Heart right ventricle (tissue), 16 donors: ENCODE results near the gene AGPAT4. TPM values are rescaled to one million over a fixed set of nuclear protein-coding genes. Genes with fewer than 3 reads are reported as not detected.

Source experiments
- ATAC-seq, 8 donors: fragments of 200-7000 bp; cut with Tn5 transposase; one replicate each; pipeline ENCODE4 v1.9.1; 2020; ENCODE audit warnings: mild to moderate bottlenecking in 8 of 8, moderate library complexity in 8 of 8, moderate number of reproducible peaks in 1 of 8
- DNase-seq, 2 donors: peaks; one replicate each; pipeline ENCODE4 v3.0.0-alpha.2; 2020
- H3K27ac ChIP-seq, 10 donors: fragments of 200-600 bp; sonication (generic) in 2 of 10; one replicate each; pipeline versions ENCODE4 v1.5.0 to v1.8.0; 2020 to 2022; ENCODE audit warnings: mild to moderate bottlenecking in 3 of 10
- H3K27me3 ChIP-seq, 7 donors: fragments of 200-600 bp; one replicate each; pipeline ENCODE4 v1.8.0; 2021 to 2022; ENCODE audit warnings: mild to moderate bottlenecking in 2 of 7
- H3K36me3 ChIP-seq, 9 donors: fragments of 200-600 bp; sonication (generic) in 1 of 9; one replicate each; pipeline versions ENCODE4 v1.5.0 to v1.8.0; 2020 to 2022; ENCODE audit warnings: mild to moderate bottlenecking in 2 of 9
- H3K4me1 ChIP-seq, 9 donors: fragments of 200-600 bp; sonication (generic) in 1 of 9; one replicate each; pipeline versions ENCODE4 v1.5.0 to v1.8.0; 2020 to 2022; ENCODE audit warnings: mild to moderate bottlenecking in 4 of 9
- H3K4me3 ChIP-seq, 10 donors: fragments of 200-600 bp; sonication (generic) in 2 of 10; one replicate each; pipeline versions ENCODE4 v1.5.0 to v1.8.0; 2020 to 2022; ENCODE audit warnings: mild to moderate bottlenecking in 7 of 10, moderate library complexity in 2 of 10
- H3K9me3 ChIP-seq, 11 donors: fragments of 200-600 bp in 10 of 11; sonication (generic) in 2 of 11; one replicate each; pipeline versions ENCODE4 v1.5.0 to v1.8.0; 2013 to 2022; ENCODE audit warnings: mild to moderate bottlenecking in 2 of 11, control low read depth in 1 of 11, moderate library complexity in 1 of 11
- CTCF ChIP-seq, 9 donors: fragments of 200-600 bp; sonication (generic) in 2 of 9; IDR thresholded peaks; one replicate each; pipeline versions ENCODE4 v1.5.0 to v1.8.0; 2021 to 2022; ENCODE audit warnings: antibody characterized with exemption in 9 of 9, mild to moderate bottlenecking in 5 of 9, moderate library complexity in 1 of 9
- WGBS, 2 donors: extraction: QIAGEN DNeasy Blood & Tissue Kit; methylation state at CpG; one replicate each; pipeline ENCODE4 v1.1.7; 2013; ENCODE audit warnings: inconsistent platforms in 1 of 2; 5-methylcytosine and 5-hydroxymethylcytosine counted together
- intact Hi-C, 10 donors: fragments of 100-400 bp; cut with DNase I; formaldehyde crosslinking; loops; one replicate each; pipeline versions ENCODE4 v1.11.1 to v1.14.2; 2022
- polyA plus RNA-seq, 2 donors: library from polyadenylated mRNA; stranded (reverse); fragments of 200-250 nt; gene quantifications; one replicate each; pipeline ENCODE4 v1.2.3, GENCODE V29; 2013
- total RNA-seq, 10 donors: library from RNA; stranded (reverse); fragmentation: NEBNext Ultra II Directional in 3 of 10; extraction: Animal tissue kit (Norgen Biotek cat#: 25700) in 3 of 10; gene quantifications; one replicate each; pipeline versions ENCODE4 v1.2.1 to v1.2.4, GENCODE V29; 2021 to 2023
- donor health status: Arrhythmogenic right ventricular cardiomyopathy.
- donor health status: ischemic (EF 13 %, LVEDD 7.1; RV severe dilation, severe dysfunction).
- donor health status: healthy with polysubstance abuse.
- donor health status: DM: no; HTN: yes; CAD: no.
- donor health status: DM: no; HTN: no; CAD: no.
- donor health status: ischemic (EF 25% LVEDD 6.9; RV normal size, moderate dysfunction).
- donor health status: ischemic (EF 25% LVEDD 5.7; RV mildly dilated, moderate dysfunction).
- donor health status: healthy.
- donor health status: DM: yes; HTN: yes; CAD: no.
- donor health status: Ischemic cardiomyopathy.
- donor health status: ischemic (EF 35%, LVEDD 5.7; RV mildly dilated, moderate dysfunction).
- donor health status: nonischemic (EF 11% LVEDD 7.7; RV severe dilation, severe dysfunction).
- donor health status: DM: yes; HTN: yes; CAD: no.
- donor health status: PGD.
- donor health status: ischemic (EF 29% LVEDD 5.4; RV normal size, mild dysfunction).
- donor health status: nonischemic (EF 23%, LVEDD 6.1; RV moderate dilation, normal function).

AGPAT4 gene
- total and polyA plus RNA-seq, 12 donors: 1.2 to 3.8 (median 1.6) TPM

- TF ChIP-seq CTCF (IDR thresholded peaks at IDR 0.05): no peak
- H3K27ac ChIP-seq: no peak overlapping the region
- ATAC-seq: peak in 5 of 8 donors; percentile 22 to 58 (median 34)
- DNase-seq: no peak
- H3K36me3 ChIP-seq: peaks cover 0 to 59% (median 0%) of the 10 kb centered on the region in 9 donors
- intact Hi-C loops: no loop called here
- WGBS, 2 donors: 65 to 74% methylated on average over 9 of the region's 9 CpGs
- no peaks in the 10 kb centered on the region for H3K27me3 ChIP-seq
- no peak overlapping the region for H3K4me3 ChIP-seq
- H3K4me1 ChIP-seq: peaks cover 0 to 17% (median 0%) of the 10 kb centered on the region in 9 donors
- peaks cover 0 to 4% (median 0%) of the 10 kb centered on the region in 11 donors for H3K9me3 ChIP-seq
Observed at GRCh38 chr6:161162722-161163121, 111.1 kb downstream of the AGPAT4 start.

- H3K27me3 ChIP-seq: no peaks in the 10 kb centered on the region
- WGBS, 2 donors: 94% methylated on average over 16 of the region's 16 CpGs
- H3K36me3 ChIP-seq: peaks cover 0 to 60% (median 0%) of the 10 kb centered on the region in 9 donors
- ATAC-seq: peak in 2 of 8 donors; percentile 24 to 28
- H3K4me3 ChIP-seq: no peak overlapping the region
- no peak for TF ChIP-seq CTCF (IDR thresholded peaks at IDR 0.05)
- H3K9me3 ChIP-seq: peaks cover 0 to 9% (median 0%) of the 10 kb centered on the region in 11 donors
- no peak overlapping the region for H3K27ac ChIP-seq
- H3K4me1 ChIP-seq: peaks cover 0 to 17% (median 0%) of the 10 kb centered on the region in 9 donors
- DNase-seq: no peak
- intact Hi-C loops: no loop called here
Observed at GRCh38 chr6:161161889-161162624, 111.8 kb downstream of the AGPAT4 start.

GRCh38 chr6:161161121-161161520 is 112.7 kb downstream of the AGPAT4 start:
- 96 to 98% methylated on average over 15 of the region's 15 CpGs for WGBS, 2 donors
- H3K4me3 ChIP-seq: no peak overlapping the region
- no peaks in the 10 kb centered on the region for H3K27me3 ChIP-seq
- ATAC-seq (no peak), DNase-seq (no peak)
- TF ChIP-seq CTCF (IDR thresholded peaks at IDR 0.05): no peak
- H3K4me1 ChIP-seq: peaks cover 0 to 17% (median 0%) of the 10 kb centered on the region in 9 donors
- intact Hi-C loops: no loop called here
- no peak overlapping the region for H3K27ac ChIP-seq
- peaks cover 0 to 57% (median 0%) of the 10 kb centered on the region in 9 donors for H3K36me3 ChIP-seq
- peaks cover 0 to 16% (median 0%) of the 10 kb centered on the region in 11 donors for H3K9me3 ChIP-seq

- no peak for TF ChIP-seq CTCF (IDR thresholded peaks at IDR 0.05)
- WGBS, 2 donors: 96 to 98% methylated on average over 13 of the region's 13 CpGs
- no peak overlapping the region for H3K27ac ChIP-seq
- DNase-seq: no peak
- H3K4me3 ChIP-seq: no peak overlapping the region
- intact Hi-C loops: loop anchor here in 8 of 10 donors (5.0 to 10.0 kb wide), 2 partner anchors 217 to 220 kb away; no protein-coding TSS in a partner anchor
- no peak for ATAC-seq
- H3K36me3 ChIP-seq: peaks cover 0 to 41% (median 0%) of the 10 kb centered on the region in 9 donors
- peaks cover 0 to 16% (median 0%) of the 10 kb centered on the region in 11 donors for H3K9me3 ChIP-seq
- H3K4me1 ChIP-seq: peaks cover 0 to 6% (median 0%) of the 10 kb centered on the region in 9 donors
- no peaks in the 10 kb centered on the region for H3K27me3 ChIP-seq
Observed at GRCh38 chr6:161154796-161155335, 119.0 kb downstream of the AGPAT4 start.
